Stimulated activated CD4-positive, alpha-beta T cell treated with anti-CD3 and anti-CD28 coated beads, TNF-alpha, amount 100 ng/mL, for 48 hours (primary cell): Measurements from ENCODE around the gene TRAPPC5.
A peak's percentile ranks its signal among the peaks of the same experiment; 100 is the strongest.

Source experiments
- DNase-seq, 3 donors: peaks; one replicate each; pipeline ENCODE4 v3.0.0-alpha.2; 2020; ENCODE audit warnings: low read depth in 3 of 3

The TRAPPC5 gene

DNA sequence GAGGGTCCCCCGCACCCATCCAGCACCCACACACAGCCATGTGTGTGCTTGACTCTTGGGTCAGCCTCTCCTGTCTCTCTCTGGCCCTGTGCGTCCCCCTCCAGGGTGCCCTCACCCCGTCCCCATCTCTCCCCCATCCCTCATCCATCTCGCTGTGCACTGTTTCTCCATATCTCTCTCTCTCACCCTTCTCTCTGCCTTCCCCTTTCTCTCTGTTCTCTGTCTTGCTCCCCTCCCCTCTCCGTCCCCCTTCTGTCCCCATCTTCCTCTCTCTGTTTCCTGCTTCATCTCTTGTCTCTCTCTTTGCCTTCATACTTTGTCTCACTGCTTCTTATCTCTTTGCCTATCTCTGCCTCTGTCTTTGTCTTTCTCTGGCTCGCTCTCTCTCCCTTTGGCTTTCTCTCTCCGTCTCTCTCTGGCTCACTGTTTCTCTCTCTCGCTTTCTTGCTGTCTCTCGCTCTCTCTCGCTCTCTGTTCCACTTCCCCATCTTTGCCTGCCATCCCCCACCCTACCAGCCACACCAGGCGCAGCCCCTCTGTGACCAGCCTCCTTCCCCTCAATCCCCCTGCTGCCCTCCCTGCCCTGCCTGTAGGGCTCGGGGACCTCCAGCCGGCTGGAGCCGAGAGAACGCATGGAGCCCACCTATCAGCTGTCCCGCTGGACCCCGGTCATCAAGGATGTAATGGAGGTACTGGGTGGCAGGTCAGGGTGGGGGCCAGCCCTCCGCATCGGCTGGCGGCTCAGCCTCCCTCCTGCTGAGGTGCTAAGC is 34.8 kb upstream of the TRAPPC5 start:
- DNase-seq: no peak

DNA sequence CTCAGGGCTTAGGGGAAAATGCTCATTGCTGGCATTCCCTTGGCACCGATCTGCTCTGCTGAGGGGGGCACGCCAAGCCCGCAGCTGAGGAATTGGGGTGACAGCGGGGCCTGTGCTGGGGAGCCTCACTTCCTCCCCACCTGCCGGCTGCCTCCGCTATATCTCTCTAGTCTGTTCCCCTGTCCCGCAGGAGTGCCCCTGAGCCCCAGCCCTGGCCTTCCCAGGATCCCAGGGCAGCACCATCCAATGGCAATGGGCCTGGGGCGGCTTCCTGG is 34.3 kb upstream of the TRAPPC5 start:
- no peak for DNase-seq

GRCh38 chr19:7647156-7647555 is 33.5 kb upstream of the TRAPPC5 start:
- no peak for DNase-seq

DNA sequence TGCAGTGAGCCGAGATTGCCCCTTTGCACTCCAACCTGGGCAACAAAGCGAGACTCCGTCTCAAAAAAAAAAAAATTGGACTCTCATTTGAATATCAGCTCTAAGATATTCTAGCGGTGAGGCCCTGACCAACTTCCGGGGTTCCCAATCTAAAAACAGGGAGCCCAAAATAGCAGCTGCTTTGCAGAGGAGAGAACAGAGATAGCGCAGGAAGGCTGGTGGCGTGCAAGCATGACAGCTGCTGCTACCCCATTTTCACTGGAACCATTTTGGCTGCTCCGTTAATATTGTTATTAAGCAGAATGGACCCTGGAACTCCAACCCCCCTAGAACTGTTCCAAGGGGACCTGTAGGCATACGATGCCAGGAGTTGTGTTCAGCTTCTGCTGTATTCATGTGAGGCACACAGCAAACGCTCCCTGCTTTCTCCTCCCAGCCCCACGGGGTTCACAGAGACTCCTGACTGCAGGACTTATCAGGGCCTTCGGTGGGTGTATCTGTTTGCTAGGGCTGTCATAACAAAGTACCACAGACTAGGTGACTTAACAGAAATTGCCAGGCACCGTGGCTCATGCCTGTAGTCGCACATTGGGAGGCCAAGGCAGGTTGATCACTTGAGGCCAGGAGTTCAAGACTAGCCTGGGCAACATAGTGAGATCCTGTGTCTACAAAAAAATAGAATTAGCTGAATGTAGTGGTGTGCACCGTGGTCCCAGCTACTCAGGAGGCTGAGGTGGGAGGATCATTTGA is 32.2 kb upstream of the TRAPPC5 start:
- no peak for DNase-seq

DNA sequence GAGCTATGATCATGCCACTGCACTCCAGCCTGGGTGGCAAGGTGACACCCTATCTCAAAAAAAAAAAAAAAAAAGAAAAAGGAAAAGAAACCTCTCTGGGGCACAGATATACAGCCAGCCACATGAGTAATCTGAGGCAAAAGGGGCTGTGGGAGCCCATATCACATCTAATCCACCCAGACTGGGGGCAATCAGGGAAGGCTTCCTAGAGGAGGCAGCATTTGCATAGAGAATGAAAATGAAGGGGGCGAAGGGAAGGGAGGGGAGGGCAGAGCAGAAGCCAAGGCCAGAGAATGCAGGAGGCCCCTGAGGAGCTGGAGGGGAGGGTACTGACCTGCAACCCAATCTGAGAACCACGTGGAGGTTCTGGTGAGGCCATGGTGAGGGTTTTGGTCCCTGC is 30.5 kb upstream of the TRAPPC5 start:
- no peak for DNase-seq

DNA sequence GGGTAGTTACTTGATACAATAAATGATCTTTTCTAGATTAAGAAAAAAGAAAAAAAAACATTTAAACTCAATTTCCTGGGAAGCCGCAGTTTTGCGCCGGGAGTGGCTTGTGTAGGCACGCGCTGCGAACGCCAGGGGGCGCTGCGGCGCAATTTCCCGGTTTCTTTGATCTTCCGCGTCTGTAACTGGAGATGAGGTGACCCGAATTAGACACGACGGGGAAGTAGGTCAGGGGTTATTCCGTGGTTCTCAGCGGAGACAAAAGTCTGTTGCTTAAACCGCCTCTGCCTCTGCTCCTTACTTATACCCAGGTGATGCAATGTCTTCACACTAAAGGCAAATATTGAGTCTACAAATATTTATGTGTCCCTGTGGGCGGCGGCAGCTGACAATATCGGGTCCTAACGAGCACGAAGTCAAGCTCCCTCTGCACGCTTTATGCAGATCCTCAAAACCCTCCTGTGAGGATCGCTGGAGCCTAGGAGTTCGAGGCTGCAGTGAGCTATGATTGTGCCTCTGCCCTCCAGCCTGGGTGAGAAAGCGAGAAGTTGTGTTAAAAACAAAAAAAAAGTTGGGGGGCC is 28.5 kb upstream of the TRAPPC5 start:
- peak; percentile 71 to 83 (median 72) for DNase-seq

- no peak for DNase-seq
These were observed 26.2 kb upstream of the TRAPPC5 start for GRCh38 chr19:7654401-7654800.

GRCh38 chr19:7655581-7655980 is 25.1 kb upstream of the TRAPPC5 start:
- no peak for DNase-seq

- no peak for DNase-seq
These were observed 23.4 kb upstream of the TRAPPC5 start for GRCh38 chr19:7657131-7657751.

GRCh38 chr19:7658219-7658686 is 22.4 kb upstream of the TRAPPC5 start:
- no peak for DNase-seq

DNA sequence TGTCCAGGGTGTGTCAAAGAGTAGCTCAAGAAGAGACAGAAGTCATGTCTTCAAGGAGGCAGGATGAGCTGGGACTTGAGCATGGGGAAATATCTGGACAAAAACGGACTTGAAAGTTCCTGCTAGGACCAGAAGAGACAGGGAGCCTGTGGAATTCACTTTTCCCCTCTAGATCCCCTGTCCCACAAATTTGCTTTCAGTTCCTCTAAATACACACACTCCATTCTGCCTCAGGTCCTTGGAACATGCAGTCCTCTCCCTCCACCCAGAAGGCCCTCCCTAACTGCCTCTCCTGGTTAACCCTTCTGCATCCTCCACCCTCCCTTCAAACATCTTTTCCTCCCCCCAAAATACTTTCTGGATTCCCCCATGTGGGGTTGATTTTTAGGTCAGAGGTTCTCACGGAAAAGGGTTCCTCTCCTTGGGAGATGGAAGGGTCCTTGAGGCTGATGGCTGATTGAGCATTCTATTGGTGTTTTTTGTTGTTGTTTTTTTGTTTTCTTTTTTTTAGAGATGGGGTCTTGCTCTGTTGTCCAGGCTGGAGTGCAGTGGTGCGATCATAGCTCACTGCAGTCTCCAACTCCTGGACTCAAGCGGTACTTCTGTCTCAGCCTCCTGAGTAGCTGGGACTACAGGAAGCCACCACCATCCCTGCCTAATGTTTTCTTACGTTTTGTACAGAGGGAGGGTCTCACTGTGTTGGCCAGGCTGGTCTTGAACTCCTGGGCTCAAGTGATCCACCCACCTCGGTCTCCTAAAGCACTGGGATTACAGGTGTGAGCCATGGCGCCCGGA is 18.7 kb upstream of the TRAPPC5 start:
- no peak for DNase-seq

- no peak for DNase-seq
These were observed 18.0 kb upstream of the TRAPPC5 start for GRCh38 chr19:7662657-7663056.

DNA sequence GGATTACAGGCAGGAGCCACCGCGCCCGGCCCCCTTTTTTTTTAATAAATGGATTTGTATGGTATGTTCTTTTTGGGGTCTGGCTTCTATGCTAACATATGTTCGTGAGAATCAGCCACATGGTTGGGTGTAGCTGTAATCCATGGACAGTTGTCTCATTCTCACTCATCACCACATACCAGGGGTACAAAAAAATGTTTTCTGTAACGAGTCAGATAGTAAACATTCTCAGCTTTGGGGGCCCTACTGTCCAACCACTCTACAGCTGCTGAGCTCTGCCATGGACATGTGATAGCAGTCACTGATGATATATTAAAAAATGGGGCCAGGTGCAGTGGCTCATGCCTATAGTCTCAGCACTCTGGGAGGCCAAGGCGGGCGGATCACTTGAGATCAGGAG is 16.9 kb upstream of the TRAPPC5 start:
- DNase-seq: no peak

DNA sequence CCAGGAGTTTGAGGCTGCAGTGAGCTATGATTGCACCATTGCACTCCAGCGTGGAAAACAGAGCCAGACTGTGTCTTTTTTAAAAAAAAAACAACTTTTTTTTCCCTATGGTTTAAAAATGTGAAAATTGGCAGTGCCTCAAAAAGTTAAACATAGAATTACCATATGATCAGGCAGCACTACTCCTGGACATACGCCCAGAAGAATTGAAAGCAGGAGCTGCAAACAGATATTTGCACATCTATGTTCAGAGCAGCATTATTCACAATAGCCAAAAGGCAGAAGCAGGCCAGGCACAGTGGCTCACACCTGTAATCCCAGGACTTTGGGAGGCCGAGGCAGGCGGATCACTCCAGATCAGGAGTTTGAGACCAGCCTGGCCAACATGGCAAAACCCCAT is 15.6 kb upstream of the TRAPPC5 start:
- DNase-seq: no peak

DNA sequence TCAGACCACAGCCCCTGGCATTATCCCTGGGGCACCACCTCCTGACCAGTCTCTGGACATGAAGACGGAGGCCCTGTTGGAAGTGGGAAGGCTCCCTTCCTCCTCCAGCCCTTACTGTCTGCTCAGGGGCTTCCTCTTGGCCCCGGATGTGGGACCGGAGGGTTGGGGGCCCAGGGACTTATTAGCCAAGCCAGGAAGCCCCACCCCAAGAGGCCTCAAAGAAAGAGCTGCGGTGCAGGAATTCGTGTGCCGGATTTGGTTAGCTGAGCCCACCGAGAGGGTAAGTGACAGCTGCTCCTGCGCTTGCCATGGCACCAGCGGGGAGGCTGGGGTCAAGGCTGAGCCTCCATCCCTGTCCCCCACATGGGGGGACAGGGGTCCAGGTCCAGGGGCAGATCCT is 11.8 kb upstream of the TRAPPC5 start, which contains the start of gene RETN:
TSS of gene RETN (plus strand) at position 208 of the 400 bp plus-strand sequence. CDS start 278 bp downstream, outside the sequence.
- DNase-seq: no peak

DNA sequence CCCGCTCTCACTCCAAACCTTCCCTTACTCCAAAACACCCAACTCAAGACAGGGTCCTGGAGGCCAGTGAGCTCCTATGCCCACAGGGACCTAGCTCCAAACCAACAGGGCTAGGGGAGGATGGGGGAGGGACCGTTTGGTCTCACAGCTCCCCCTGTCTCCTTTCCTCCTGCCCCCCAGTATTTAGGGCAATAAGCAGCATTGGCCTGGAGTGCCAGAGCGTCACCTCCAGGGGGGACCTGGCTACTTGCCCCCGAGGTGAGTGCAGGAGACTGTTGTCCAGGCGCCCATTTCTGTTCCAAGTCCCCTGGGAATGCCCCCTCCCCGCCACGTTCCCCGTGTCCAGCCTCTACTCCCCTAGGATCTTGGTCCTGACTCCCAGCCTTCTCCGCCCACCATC is 11.0 kb upstream of the TRAPPC5 start:
- DNase-seq: no peak

DNA sequence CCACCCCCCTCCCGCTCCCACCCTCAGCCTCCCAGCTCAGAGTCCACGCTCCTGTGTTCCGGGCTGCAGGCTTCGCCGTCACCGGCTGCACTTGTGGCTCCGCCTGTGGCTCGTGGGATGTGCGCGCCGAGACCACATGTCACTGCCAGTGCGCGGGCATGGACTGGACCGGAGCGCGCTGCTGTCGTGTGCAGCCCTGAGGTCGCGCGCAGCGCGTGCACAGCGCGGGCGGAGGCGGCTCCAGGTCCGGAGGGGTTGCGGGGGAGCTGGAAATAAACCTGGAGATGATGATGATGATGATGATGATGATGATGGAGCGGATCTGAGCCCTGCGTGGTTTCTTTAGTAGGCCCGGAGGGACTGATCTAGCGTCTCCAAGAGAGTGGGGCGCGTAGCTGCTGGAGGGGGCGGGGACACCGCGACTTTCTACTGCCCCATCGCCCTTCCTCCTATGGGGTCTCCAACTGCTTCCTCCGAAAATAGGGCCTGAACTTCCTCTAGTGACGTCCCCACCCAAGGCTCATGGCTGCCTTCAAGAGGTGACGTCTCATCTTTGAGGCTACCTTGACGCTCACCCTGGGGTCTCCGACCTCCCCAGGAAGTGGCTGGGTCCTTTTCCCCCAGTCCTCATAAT is 10.4 kb upstream of the TRAPPC5 start:
- no peak for DNase-seq

DNA sequence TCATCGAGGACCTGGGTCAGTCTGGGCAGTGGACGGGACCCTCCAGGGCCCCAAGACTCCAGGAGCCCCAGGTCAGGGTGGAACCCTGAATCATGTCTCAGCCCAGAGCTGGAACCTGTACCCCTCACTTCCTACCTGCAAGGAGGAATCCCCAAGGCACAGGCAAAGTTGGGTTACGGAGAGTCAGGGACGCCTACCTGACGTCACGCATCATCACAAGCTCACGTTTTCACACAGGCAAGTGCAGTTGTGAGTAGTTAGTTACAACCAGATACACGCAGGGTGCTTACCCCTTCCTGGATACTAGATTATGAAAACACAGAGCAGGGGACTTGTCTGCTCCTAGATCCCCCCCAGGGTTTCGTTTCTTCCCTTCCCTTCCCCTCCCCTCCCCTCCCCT is 9.8 kb upstream of the TRAPPC5 start:
- DNase-seq: no peak

DNA sequence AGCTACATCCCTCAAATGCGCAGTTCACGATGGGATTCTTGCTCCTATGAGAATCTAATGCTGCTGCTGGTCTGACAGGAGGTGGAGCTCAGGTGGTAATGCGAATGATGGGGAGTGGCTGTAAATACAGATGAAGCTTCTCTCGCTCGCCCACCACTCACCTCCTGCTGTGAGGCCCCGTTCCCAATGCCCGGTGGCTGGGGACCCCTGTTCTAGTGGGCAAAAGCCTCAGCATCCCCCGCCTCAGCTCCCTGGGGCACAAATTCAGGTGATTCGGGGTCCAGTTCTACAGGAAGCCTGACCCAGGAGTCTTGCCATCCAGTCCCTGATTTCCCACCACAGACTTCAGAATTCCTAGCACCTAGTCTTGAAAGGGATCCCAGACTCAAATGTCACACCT is 8.1 kb upstream of the TRAPPC5 start:
- DNase-seq: no peak

DNA sequence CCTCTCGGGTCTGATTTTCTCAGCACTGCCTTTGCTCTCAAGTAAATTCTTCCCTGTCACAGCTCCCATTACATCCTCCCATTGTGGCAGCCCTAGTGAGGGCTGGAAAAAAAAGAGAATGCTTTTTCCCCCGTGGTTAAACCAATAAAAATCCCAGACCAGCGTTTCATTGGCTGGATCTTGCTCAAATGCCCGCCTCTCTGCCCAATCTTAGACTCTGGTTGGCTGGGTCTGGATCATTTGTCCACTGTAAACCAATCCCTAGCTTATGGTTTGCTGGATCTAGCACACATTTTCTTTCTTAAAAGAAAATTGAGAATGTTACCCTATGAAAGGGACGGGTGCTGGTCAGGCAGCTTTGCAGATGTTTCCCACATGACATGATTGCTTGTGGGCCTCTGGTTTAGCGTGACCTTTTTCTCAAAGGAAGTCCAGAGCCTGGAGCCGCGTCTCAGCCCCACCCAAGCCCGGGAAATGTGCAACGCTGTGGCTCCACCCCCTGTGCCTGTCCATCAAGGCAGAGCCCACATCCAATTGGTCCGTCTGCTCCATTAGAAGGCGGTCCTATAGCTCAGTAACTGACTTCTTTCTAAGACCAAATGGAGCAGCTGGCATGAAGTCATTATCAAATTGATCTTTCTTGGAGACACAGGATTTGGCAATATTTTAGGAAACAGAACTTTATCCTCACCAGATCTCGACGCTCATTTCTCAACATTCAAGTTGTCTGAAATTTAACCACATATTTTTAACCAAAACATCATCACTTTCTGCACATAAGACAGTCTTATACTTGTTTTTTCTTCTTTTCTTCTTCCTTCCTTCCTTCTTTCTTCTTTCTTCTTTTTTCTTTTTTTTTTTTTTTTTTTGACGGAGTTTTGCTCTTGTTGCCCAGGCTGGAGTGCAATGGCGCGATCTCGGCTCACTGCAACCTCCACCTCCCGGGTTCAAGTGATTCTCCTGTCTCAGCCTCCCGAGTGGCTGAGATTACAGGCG is 6.3 kb upstream of the TRAPPC5 start:
- no peak for DNase-seq
